Right cardiac atrium (tissue), 5 donors: ENCODE results near the gene TGFB2. TPM values are rescaled to one million over a fixed set of nuclear protein-coding genes. Genes with fewer than 3 reads are reported as not detected.
A peak's percentile ranks its signal among the peaks of the same experiment; 100 is the strongest.

Experiments used
- ATAC-seq, 2 donors: fragments of 200-7000 bp; cut with Tn5 transposase; one replicate each; pipeline versions ENCODE4 v1.8.0 to v1.9.1; 2020; ENCODE audit warnings: moderate library complexity in 2 of 2, mild to moderate bottlenecking in 1 of 2
- DNase-seq, 3 donors: peaks; one replicate each; pipeline ENCODE4 v3.0.0-alpha.2; 2020
- H3K27ac ChIP-seq: one replicate; pipeline ENCODE4 v1.5.1; 2013; ENCODE audit warnings: mild to moderate bottlenecking, low read length, control low read depth, moderate library complexity
- H3K27me3 ChIP-seq: one replicate; pipeline ENCODE4 v1.6.1; 2013; ENCODE audit not compliant: control insufficient read depth, insufficient read depth
- H3K4me1 ChIP-seq: one replicate; pipeline ENCODE4 v1.6.1; 2013; ENCODE audit warnings: low read length; ENCODE audit not compliant: control insufficient read depth, insufficient read depth
- H3K4me3 ChIP-seq: one replicate; pipeline ENCODE4 v1.5.1; 2013; ENCODE audit warnings: low read length, control low read depth
- H3K9me3 ChIP-seq: one replicate; pipeline ENCODE4 v1.6.1; 2013; ENCODE audit warnings: low read length; ENCODE audit not compliant: control insufficient read depth
- WGBS: extraction: QIAGEN DNeasy Blood & Tissue Kit; methylation state at CpG from one replicate; pipeline ENCODE4 v1.1.7; 2013; 5-methylcytosine and 5-hydroxymethylcytosine counted together
- intact Hi-C, 4 donors: fragments of 100-400 bp; cut with DNase I; formaldehyde crosslinking; loops; one replicate each; pipeline versions ENCODE4 v1.11.0 to v1.14.0; 2022 to 2023
- polyA plus RNA-seq: library from polyadenylated mRNA; stranded (reverse); fragments of 200-250 nt; gene quantifications from one replicate; pipeline ENCODE4 v1.2.3, GENCODE V29; 2013
- total RNA-seq, 4 donors: library from RNA; stranded (reverse); fragmentation: NEBNext Ultra II Directional; extraction: Animal tissue kit (Norgen Biotek cat#: 25700); gene quantifications; one replicate each; pipeline ENCODE4 v1.2.1, GENCODE V29; 2021
- donor health status: healthy with polysubstance abuse.
- donor health status: DM: no; HTN: yes; CAD: no.
- donor health status: DM: no; HTN: no; CAD: no.
- donor health status: DM: no; HTN: yes; CAD: no; lungs with severe emphysema.
- donor health status: DM: yes; HTN: yes; CAD: no.

TGFB2 gene
- total and polyA plus RNA-seq, 5 donors = 0.88 to 4.6 (median 3.6) TPM

- intact Hi-C loops = no loop called here
- ATAC-seq = peak in 1 of 2 donors; percentile 56
- Histone ChIP-seq H3K4me3 (no peak overlapping the region), H3K4me1 (peaks cover 9% of the 10 kb centered on the region), H3K27ac (peak overlapping the region; percentile 25), H3K9me3 (no peaks in the 10 kb centered on the region), H3K27me3 (no peaks in the 10 kb centered on the region)
- WGBS = 26% methylated on average over 7 of the region's 7 CpGs
- no peak for DNase-seq
These were observed 29.5 kb downstream of the TGFB2 start for GRCh38 chr1:218374401-218375353.

GRCh38 chr1:218376722-218377121 lies 31.6 kb downstream of the TGFB2 start:
- H3K9me3 ChIP-seq = no peaks in the 10 kb centered on the region
- WGBS = 89% methylated on average over 2 of the region's 2 CpGs
- intact Hi-C loops = no loop called here
- H3K27ac ChIP-seq = no peak overlapping the region
- no peak overlapping the region for H3K4me3 ChIP-seq
- no peak for ATAC-seq
- peaks cover 9% of the 10 kb centered on the region for H3K4me1 ChIP-seq
- no peaks in the 10 kb centered on the region for H3K27me3 ChIP-seq
- no peak for DNase-seq

GRCh38 chr1:218377143-218377660 lies 32.1 kb downstream of the TGFB2 start:
- DNase-seq (no peak), ATAC-seq (no peak)
- peaks cover 6% of the 10 kb centered on the region for H3K4me1 ChIP-seq
- H3K27me3 ChIP-seq = no peaks in the 10 kb centered on the region
- WGBS = 74% methylated on average over 4 of the region's 4 CpGs
- intact Hi-C loops = no loop called here
- H3K4me3 ChIP-seq = no peak overlapping the region
- H3K9me3 ChIP-seq = no peaks in the 10 kb centered on the region
- no peak overlapping the region for H3K27ac ChIP-seq

GRCh38 chr1:218380125-218380977 lies 35.2 kb downstream of the TGFB2 start:
- no peak overlapping the region for H3K4me3 ChIP-seq
- DNase-seq = no peak
- intact Hi-C loops = no loop called here
- H3K27me3 ChIP-seq = no peaks in the 10 kb centered on the region
- WGBS = 68% methylated on average over 7 of the region's 7 CpGs
- H3K27ac ChIP-seq = no peak overlapping the region
- H3K9me3 ChIP-seq = no peaks in the 10 kb centered on the region
- peak; percentile 36 to 52 for ATAC-seq
- peaks cover 3% of the 10 kb centered on the region for H3K4me1 ChIP-seq

- 96% methylated on average over 4 of the region's 4 CpGs for WGBS
- no peaks in the 10 kb centered on the region for H3K9me3 ChIP-seq
- peaks cover 3% of the 10 kb centered on the region for H3K4me1 ChIP-seq
- no peak overlapping the region for H3K4me3 ChIP-seq
- no peak for ATAC-seq
- intact Hi-C loops = no loop called here
- no peak overlapping the region for H3K27ac ChIP-seq
- DNase-seq = no peak
- H3K27me3 ChIP-seq = no peaks in the 10 kb centered on the region
These were observed 37.1 kb downstream of the TGFB2 start for GRCh38 chr1:218382261-218382660.

GRCh38 chr1:218383051-218383450 lies 37.9 kb downstream of the TGFB2 start:
- intact Hi-C loops = no loop called here
- Histone ChIP-seq H3K4me3 (no peak overlapping the region), H3K4me1 (peaks cover 3% of the 10 kb centered on the region), H3K27ac (no peak overlapping the region), H3K27me3 (no peaks in the 10 kb centered on the region), H3K9me3 (no peaks in the 10 kb centered on the region)
- WGBS = 78% methylated on average over 2 of the region's 2 CpGs
- DNase-seq = no peak
- no peak for ATAC-seq

- 75% methylated on average over 8 of the region's 8 CpGs for WGBS
- intact Hi-C loops = no loop called here
- H3K27ac ChIP-seq = no peak overlapping the region
- H3K4me3 ChIP-seq = no peak overlapping the region
- H3K9me3 ChIP-seq = no peaks in the 10 kb centered on the region
- DNase-seq = no peak
- H3K27me3 ChIP-seq = no peaks in the 10 kb centered on the region
- peaks cover 3% of the 10 kb centered on the region for H3K4me1 ChIP-seq
- ATAC-seq = peak in 1 of 2 donors; percentile 44
These were observed 38.5 kb downstream of the TGFB2 start for GRCh38 chr1:218383681-218384080.

GRCh38 chr1:218384581-218384993 lies 39.5 kb downstream of the TGFB2 start:
- Histone ChIP-seq H3K27me3 (no peaks in the 10 kb centered on the region), H3K9me3 (no peaks in the 10 kb centered on the region), H3K4me1 (peaks cover 3% of the 10 kb centered on the region), H3K27ac (no peak overlapping the region), H3K4me3 (no peak overlapping the region)
- DNase-seq (no peak), ATAC-seq (peak in 1 of 2 donors; percentile 60)
- intact Hi-C loops = no loop called here
- WGBS = 60% methylated on average over 6 of the region's 6 CpGs

- Histone ChIP-seq H3K27ac (no peak overlapping the region), H3K27me3 (no peaks in the 10 kb centered on the region), H3K9me3 (no peaks in the 10 kb centered on the region), H3K4me1 (no peaks in the 10 kb centered on the region), H3K4me3 (no peak overlapping the region)
- intact Hi-C loops = no loop called here
- ATAC-seq (no peak), DNase-seq (no peak)
- 95% methylated on average over 8 of the region's 8 CpGs for WGBS
These were observed 43.5 kb downstream of the TGFB2 start for GRCh38 chr1:218388591-218388990.

- no peaks in the 10 kb centered on the region for H3K9me3 ChIP-seq
- no peak overlapping the region for H3K4me3 ChIP-seq
- DNase-seq (no peak), ATAC-seq (peak; percentile 27 to 77)
- H3K27ac ChIP-seq = no peak overlapping the region
- no peaks in the 10 kb centered on the region for H3K27me3 ChIP-seq
- intact Hi-C loops = no loop called here
- 25% methylated on average over 3 of the region's 3 CpGs for WGBS
- H3K4me1 ChIP-seq = no peaks in the 10 kb centered on the region
These were observed 45.5 kb downstream of the TGFB2 start for GRCh38 chr1:218390618-218391017.

GRCh38 chr1:218392780-218393179 lies 47.6 kb downstream of the TGFB2 start:
- Histone ChIP-seq H3K27ac (no peak overlapping the region), H3K9me3 (no peaks in the 10 kb centered on the region), H3K4me1 (no peaks in the 10 kb centered on the region), H3K27me3 (no peaks in the 10 kb centered on the region), H3K4me3 (no peak overlapping the region)
- no peak for ATAC-seq
- intact Hi-C loops = no loop called here
- DNase-seq = no peak
- 94% methylated on average over 4 of the region's 4 CpGs for WGBS
